DOHH2 (cell line): ENCODE results near the gene KCNQ1.

ENCODE experiments used
- H3F3A ChIP-seq: fragments of 200-600 bp; sonication (generic), shearing (Covaris generic); 2 replicates; pipeline ENCODE4 v1.6.0; 2016; ENCODE audit warnings: antibody characterized with exemption, mild to moderate bottlenecking; ENCODE audit not compliant: control insufficient read depth, insufficient read depth
- H3K27ac ChIP-seq: fragments of 200-600 bp; sonication (generic); 2 replicates; pipeline ENCODE4 v1.5.1; 2014; ENCODE audit warnings: low read depth, mild to moderate bottlenecking, low read length, moderate library complexity
- H3K27me3 ChIP-seq: fragments of 200-600 bp; sonication (generic); 2 replicates; pipeline ENCODE4 v1.6.1; 2014; ENCODE audit warnings: mild to moderate bottlenecking, low read length, mixed read lengths; ENCODE audit not compliant: control insufficient read depth
- H3K36me3 ChIP-seq: fragments of 200-600 bp; sonication (generic); 2 replicates; pipeline ENCODE4 v1.6.1; 2014; ENCODE audit warnings: mild to moderate bottlenecking, low read length, moderate library complexity, mixed read lengths; ENCODE audit not compliant: control insufficient read depth
- H3K4me1 ChIP-seq: fragments of 200-600 bp; sonication (generic); 2 replicates; pipeline ENCODE4 v1.6.1; 2014; ENCODE audit warnings: mild to moderate bottlenecking, low read length, mixed read lengths; ENCODE audit not compliant: control insufficient read depth
- H3K4me2 ChIP-seq: fragments of 200-600 bp; sonication (generic); 2 replicates; pipeline ENCODE4 v1.6.0; 2014; ENCODE audit warnings: mild to moderate bottlenecking, low read length, moderate library complexity
- H3K4me3 ChIP-seq: fragments of 200-600 bp; sonication (generic); 2 replicates; pipeline ENCODE4 v1.5.1; 2014; ENCODE audit warnings: mild to moderate bottlenecking, low read length, mixed read lengths
- H3K79me2 ChIP-seq: fragments of 200-600 bp; sonication (generic); 2 replicates; pipeline ENCODE4 v1.6.1; 2014; ENCODE audit warnings: mild to moderate bottlenecking, low read length, mixed read lengths; ENCODE audit not compliant: control insufficient read depth
- H3K9me2 ChIP-seq: fragments of 200-600 bp; sonication (generic); replicated peaks from 2 replicates; pipeline ENCODE4 v1.6.1; 2014; ENCODE audit warnings: mild to moderate bottlenecking, low read length, mixed read lengths; ENCODE audit not compliant: control insufficient read depth
- H3K9me3 ChIP-seq: fragments of 200-600 bp; sonication (generic); 2 replicates; pipeline ENCODE4 v1.6.1; 2014; ENCODE audit warnings: antibody characterized with exemption, low read length, mixed read lengths; ENCODE audit not compliant: control insufficient read depth, insufficient read depth
- H4K20me1 ChIP-seq: fragments of 200-600 bp; sonication (generic); 2 replicates; pipeline ENCODE4 v1.6.0; 2014; ENCODE audit warnings: low read depth, mild to moderate bottlenecking, antibody characterized with exemption, low read length, moderate library complexity; ENCODE audit not compliant: control insufficient read depth, insufficient read depth
- CTCF ChIP-seq: fragments of 200-600 bp; sonication (generic); IDR thresholded peaks from one replicate; pipeline ENCODE4 v1.5.1; 2014; ENCODE audit warnings: antibody characterized with exemption, mild to moderate bottlenecking, low read depth, low read length; ENCODE audit not compliant: poor library complexity, severe bottlenecking
- EZH2phosphoT487 ChIP-seq: fragments of 200-600 bp; sonication (generic); IDR thresholded peaks from 2 replicates; pipeline ENCODE4 v1.6.1; 2017; ENCODE audit warnings: borderline replicate concordance, mild to moderate bottlenecking, antibody characterized with exemption, low read length, moderate library complexity, mixed read lengths

Gene KCNQ1

GRCh38 chr11:2433106-2433925, 11.5 kb upstream of the KCNQ1 start:
- Histone ChIP-seq H3K4me3 (no peak overlapping the region), H3K9me3 (no peaks in the 10 kb centered on the region), H3K27me3 (no peaks in the 10 kb centered on the region), H3K4me1 (no peaks in the 10 kb centered on the region), H3F3A (no peaks in the 10 kb centered on the region), H3K79me2 (no peaks in the 10 kb centered on the region), H3K36me3 (no peaks in the 10 kb centered on the region), H3K4me2 (no peak overlapping the region), H3K27ac (no peak overlapping the region), H3K9me2 (no peaks in the 10 kb centered on the region), H4K20me1 (no peaks in the 10 kb centered on the region)
- TF ChIP-seq EZH2phosphoT487 (no peak), CTCF (no peak)

GRCh38 chr11:2434008-2434407, 10.8 kb upstream of the KCNQ1 start:
- H3K4me1 ChIP-seq: no peaks in the 10 kb centered on the region
- TF ChIP-seq CTCF (no peak), EZH2phosphoT487 (no peak)

GRCh38 chr11:2434506-2435255, 10.1 kb upstream of the KCNQ1 start:
- no peaks in the 10 kb centered on the region for H3K36me3 ChIP-seq
- H3F3A ChIP-seq: no peaks in the 10 kb centered on the region
- TF ChIP-seq CTCF (no peak), EZH2phosphoT487 (no peak)
- no peaks in the 10 kb centered on the region for H3K27me3 ChIP-seq
- H3K4me1 ChIP-seq: no peaks in the 10 kb centered on the region
- H3K79me2 ChIP-seq: no peaks in the 10 kb centered on the region
- H3K9me3 ChIP-seq: no peaks in the 10 kb centered on the region
- H3K27ac ChIP-seq: no peak overlapping the region
- H3K4me2 ChIP-seq: no peak overlapping the region
- H3K4me3 ChIP-seq: no peak overlapping the region
- no peaks in the 10 kb centered on the region for H3K9me2 ChIP-seq
- H4K20me1 ChIP-seq: no peaks in the 10 kb centered on the region

More at GRCh38 chr11:2434008-2434407, 10.8 kb upstream of the KCNQ1 start:
- H4K20me1 ChIP-seq: no peaks in the 10 kb centered on the region
- no peak overlapping the region for H3K4me3 ChIP-seq
- no peaks in the 10 kb centered on the region for H3K36me3 ChIP-seq
- no peak overlapping the region for H3K27ac ChIP-seq
- H3K27me3 ChIP-seq: no peaks in the 10 kb centered on the region
- H3F3A ChIP-seq: no peaks in the 10 kb centered on the region
- H3K79me2 ChIP-seq: no peaks in the 10 kb centered on the region
- H3K9me3 ChIP-seq: no peaks in the 10 kb centered on the region
- H3K4me2 ChIP-seq: no peak overlapping the region
- H3K9me2 ChIP-seq: no peaks in the 10 kb centered on the region
